Stomach (tissue), 9 donors: ENCODE measurements around the gene DOC2B. TPM values are rescaled to one million over a fixed set of nuclear protein-coding genes. Genes with fewer than 3 reads are reported as not detected.

Experiments
- DNase-seq, 2 donors: peaks; one replicate each; pipeline versions ENCODE4 v3.0.0 to v3.0.0-alpha.2; 2013 to 2019
- H3K27ac ChIP-seq, 5 donors: fragments of 200-600 bp in 4 of 5; sonication (generic) in 4 of 5; one replicate each; pipeline ENCODE4 v1.5.1; 2013 to 2019; ENCODE audit warnings: mild to moderate bottlenecking in 1 of 5, moderate library complexity in 1 of 5
- H3K27me3 ChIP-seq, 3 donors: fragments of 200-600 bp; sonication (generic); one replicate each; pipeline ENCODE4 v1.5.1; 2017 to 2019; ENCODE audit warnings: mixed run types in 1 of 3
- H3K36me3 ChIP-seq, 4 donors: fragments of 200-600 bp; sonication (generic); 1 replicate in 3 of 4; 2 replicates in 1 of 4; pipeline ENCODE4 v1.5.1; 2016 to 2019
- H3K4me1 ChIP-seq, 4 donors: fragments of 200-600 bp; sonication (generic); one replicate each; pipeline ENCODE4 v1.5.1; 2016 to 2019
- H3K4me3 ChIP-seq, 4 donors: fragments of 200-600 bp; sonication (generic) in 3 of 4; one replicate each; pipeline ENCODE4 v1.5.1; 2016 to 2019; ENCODE audit warnings: mild to moderate bottlenecking in 1 of 4
- H3K9me3 ChIP-seq, 4 donors: fragments of 200-600 bp; sonication (generic); one replicate each; pipeline ENCODE4 v1.5.1; 2016 to 2019
- CTCF ChIP-seq, 7 experiments: fragments of 450-650 bp in 4 of 7; fragments of 200-600 bp in 3 of 7; sonication (generic) in 3 of 7; IDR thresholded peaks; one replicate each; pipeline ENCODE4 v1.5.1; 2016 to 2019; ENCODE audit warnings: antibody characterized with exemption in 7 of 7, control low read depth in 2 of 7, mild to moderate bottlenecking in 1 of 7
- EP300 ChIP-seq: sonication (generic); formaldehyde crosslinking; IDR thresholded peaks from one replicate; pipeline ENCODE4 v1.6.1; 2017; ENCODE audit warnings: antibody characterized with exemption
- POLR2A ChIP-seq, 4 donors: fragments of 450-650 bp; IDR thresholded peaks; one replicate each; pipeline ENCODE4 v1.6.1; 2016; ENCODE audit warnings: antibody characterized with exemption in 4 of 4, control low read depth in 2 of 4, mild to moderate bottlenecking in 1 of 4, moderate library complexity in 1 of 4
- POLR2AphosphoS5 ChIP-seq, 3 donors: sonication (generic); formaldehyde crosslinking; IDR thresholded peaks; one replicate each; pipeline ENCODE4 v1.6.1; 2016; ENCODE audit warnings: antibody characterized with exemption in 3 of 3
- WGBS, 5 donors: extraction: QIAGEN DNeasy Blood & Tissue Kit in 3 of 5; methylation state at CpG; one replicate each; pipeline versions ENCODE4 v1.1.5 to v1.1.7; 2013 to 2018; 5-methylcytosine and 5-hydroxymethylcytosine counted together
- intact Hi-C: fragments of 100-400 bp; cut with DNase I; formaldehyde crosslinking; loops from one replicate; pipeline ENCODE4 v1.15.1; 2023; ENCODE audit warnings: low total_unique reads
- polyA plus RNA-seq, 3 donors: library from polyadenylated mRNA; stranded (reverse); fragments of 200-250 nt; gene quantifications; one replicate each; pipeline ENCODE4 v1.2.3, GENCODE V29; 2013
- total RNA-seq, 5 donors: library from RNA; depleted of rRNA; stranded (reverse); fragments of >200 nt; gene quantifications; one replicate each; pipeline versions ENCODE4 v1.1.0 to v1.2.3, GENCODE V29; 2014 to 2016
- donor health status: healthy with polysubstance abuse.
- donor health status: Bipolar disorder and iron deficiency.
- donor health status: healthy.

The DOC2B gene
- total and polyA plus RNA-seq, 8 donors = 0.45 to 11.7 (median 4.1) TPM

GRCh38 chr17:214881-215331 is 33.5 kb upstream of the DOC2B start:
- Histone ChIP-seq H3K9me3 (no peaks in the 10 kb centered on the region), H3K4me3 (peak overlapping the region in 1 of 4 donors; percentile 34), H3K4me1 (peaks cover 0 to 4% (median 0%) of the 10 kb centered on the region in 4 donors), H3K27me3 (no peaks in the 10 kb centered on the region), H3K36me3 (peaks cover 0 to 45% (median 22%) of the 10 kb centered on the region in 4 donors), H3K27ac (peak overlapping the region in 1 of 5 donors; percentile 15)
- 65 to 96% (median 83%) methylated on average over 1 to 10 of the region's 10 CpGs for WGBS, 5 donors
- TF ChIP-seq POLR2AphosphoS5 (IDR thresholded peaks at IDR 0.05) (no peak), POLR2A (IDR thresholded peaks at IDR 0.05) (no peak), CTCF (IDR thresholded peaks at IDR 0.05) (no peak), EP300 (no peak)
- DNase-seq = no peak
- intact Hi-C loops = no loop called here

GRCh38 chr17:213286-214105 is 32.0 kb upstream of the DOC2B start:
- TF ChIP-seq POLR2AphosphoS5 (IDR thresholded peaks at IDR 0.05) = no peak
- no peak for TF ChIP-seq POLR2A (IDR thresholded peaks at IDR 0.05)
- no peak for TF ChIP-seq EP300
- no peak for TF ChIP-seq CTCF (IDR thresholded peaks at IDR 0.05)
- H3K27me3 ChIP-seq = peaks cover 0 to under 1% (median 0%) of the 10 kb centered on the region in 3 donors
- H3K9me3 ChIP-seq = no peaks in the 10 kb centered on the region
- no peak overlapping the region for H3K27ac ChIP-seq
- H3K4me1 ChIP-seq = peaks cover 0 to 4% (median 0%) of the 10 kb centered on the region in 4 donors
- intact Hi-C loops = no loop called here
- no peak for DNase-seq
- no peak overlapping the region for H3K4me3 ChIP-seq
- WGBS, 5 donors = 89 to 96% (median 94%) methylated on average over 19 to 25 of the region's 25 CpGs
- H3K36me3 ChIP-seq = peaks cover 0 to 45% (median 22%) of the 10 kb centered on the region in 4 donors

GRCh38 chr17:210402-210801 is 29.0 kb upstream of the DOC2B start:
- peaks cover 0 to 45% (median 22%) of the 10 kb centered on the region in 4 donors for H3K36me3 ChIP-seq
- H3K4me1 ChIP-seq = peaks cover 0 to under 1% (median 0%) of the 10 kb centered on the region in 4 donors
- H3K27me3 ChIP-seq = peaks cover 0 to 15% (median 0%) of the 10 kb centered on the region in 3 donors
- TF ChIP-seq EP300 (no peak), POLR2AphosphoS5 (IDR thresholded peaks at IDR 0.05) (no peak), CTCF (IDR thresholded peaks at IDR 0.05) (no peak), POLR2A (IDR thresholded peaks at IDR 0.05) (no peak)
- H3K9me3 ChIP-seq = no peaks in the 10 kb centered on the region
- DNase-seq = no peak
- H3K4me3 ChIP-seq = no peak overlapping the region
- 88 to 97% (median 92%) methylated on average over 7 to 8 of the region's 8 CpGs for WGBS, 5 donors
- no peak overlapping the region for H3K27ac ChIP-seq
- intact Hi-C loops = no loop called here

GRCh38 chr17:208429-208828 is 27.0 kb upstream of the DOC2B start:
- intact Hi-C loops = no loop called here
- Histone ChIP-seq H3K27me3 (peaks cover 0 to 32% (median 0%) of the 10 kb centered on the region in 3 donors), H3K27ac (no peak overlapping the region), H3K4me1 (no peaks in the 10 kb centered on the region), H3K4me3 (no peak overlapping the region), H3K36me3 (peaks cover 0 to 29% (median 16%) of the 10 kb centered on the region in 4 donors), H3K9me3 (no peaks in the 10 kb centered on the region)
- TF ChIP-seq POLR2A (IDR thresholded peaks at IDR 0.05) = no peak
- TF ChIP-seq POLR2AphosphoS5 (IDR thresholded peaks at IDR 0.05) = no peak
- no peak for TF ChIP-seq EP300
- no peak for TF ChIP-seq CTCF (IDR thresholded peaks at IDR 0.05)
- 66 to 94% (median 86%) methylated on average over 8 of the region's 8 CpGs for WGBS, 5 donors
- no peak for DNase-seq
